CD14-positive monocyte (primary cell): ENCODE measurements around the gene TNFAIP8. TPM values are rescaled to one million over a fixed set of nuclear protein-coding genes. Genes with fewer than 3 reads are reported as not detected.
A peak's percentile ranks its signal among the peaks of the same experiment; 100 is the strongest.

Experiments used
- DNase-seq, 3 donors: peaks; one replicate each; pipeline ENCODE4 v3.0.0-alpha.2; 2011 to 2022
- H2AFZ ChIP-seq: 2 replicates; pipeline ENCODE4 v1.6.0; 2012; ENCODE audit warnings: mild to moderate bottlenecking, low read depth, low read length, inconsistent platforms; ENCODE audit not compliant: insufficient read depth, poor library complexity, severe bottlenecking
- H3K27ac ChIP-seq, 2 donors: 1 replicate in 1 of 2; 2 replicates in 1 of 2; pipeline ENCODE4 v1.5.1; 2012 to 2013; ENCODE audit warnings: low read length in 2 of 2, control low read depth in 1 of 2, inconsistent platforms in 1 of 2, low read depth in 1 of 2, mild to moderate bottlenecking in 1 of 2
- H3K27me3 ChIP-seq, 2 donors: one replicate each; pipeline versions ENCODE4 v1.6.0 to v1.6.1; 2011 to 2013; ENCODE audit warnings: low read length in 2 of 2; ENCODE audit not compliant: control insufficient read depth in 2 of 2, insufficient read depth in 2 of 2
- H3K36me3 ChIP-seq, 2 donors: replicated peaks in 1 of 2; 1 replicate in 1 of 2; 2 replicates in 1 of 2; pipeline versions ENCODE4 v1.5.1 to v1.6.1; 2012 to 2013; ENCODE audit warnings: low read length in 2 of 2, control low read depth in 1 of 2, inconsistent platforms in 1 of 2, mild to moderate bottlenecking in 1 of 2; ENCODE audit not compliant: insufficient read depth in 2 of 2, control insufficient read depth in 1 of 2
- H3K4me1 ChIP-seq, 2 donors: 1 replicate in 1 of 2; 2 replicates in 1 of 2; pipeline versions ENCODE4 v1.5.1 to v1.6.1; 2012 to 2013; ENCODE audit warnings: low read length in 2 of 2, control low read depth in 1 of 2, inconsistent platforms in 1 of 2, mild to moderate bottlenecking in 1 of 2, moderate library complexity in 1 of 2; ENCODE audit not compliant: insufficient read depth in 2 of 2, control insufficient read depth in 1 of 2
- H3K4me2 ChIP-seq: replicated peaks from 2 replicates; pipeline ENCODE3; 2012; ENCODE audit warnings: low read length, moderate library complexity, mild to moderate bottlenecking; ENCODE audit not compliant: poor library complexity, severe bottlenecking; ENCODE audit errors: extremely low read depth
- H3K4me3 ChIP-seq, 3 experiments: fragments of 200-600 bp in 1 of 3; sonication (generic) in 1 of 3; replicated peaks in 1 of 3; 1 replicate in 2 of 3; 2 replicates in 1 of 3; pipeline ENCODE4 v1.5.1; 2011 to 2013; ENCODE audit warnings: low read length in 3 of 3, mild to moderate bottlenecking in 3 of 3, control low read depth in 2 of 3, low read depth in 2 of 3, inconsistent platforms in 1 of 3, moderate library complexity in 1 of 3
- H3K79me2 ChIP-seq: 2 replicates; pipeline ENCODE4 v1.6.0; 2012; ENCODE audit warnings: mild to moderate bottlenecking, control low read depth, inconsistent platforms, low read length, moderate library complexity; ENCODE audit not compliant: insufficient read depth
- H3K9ac ChIP-seq: 2 replicates; pipeline ENCODE4 v1.6.0; 2017; ENCODE audit warnings: low read length, mild to moderate bottlenecking; ENCODE audit not compliant: insufficient read depth, poor library complexity, severe bottlenecking
- H3K9me3 ChIP-seq, 2 donors: replicated peaks in 1 of 2; 1 replicate in 1 of 2; 2 replicates in 1 of 2; pipeline versions ENCODE4 v1.5.1 to v1.6.1; 2012 to 2013; ENCODE audit warnings: low read length in 2 of 2, control low read depth in 1 of 2; ENCODE audit not compliant: control insufficient read depth in 1 of 2, insufficient read depth in 1 of 2
- H4K20me1 ChIP-seq: 2 replicates; pipeline ENCODE4 v1.6.0; 2012; ENCODE audit warnings: mild to moderate bottlenecking, low read length, control low read depth, moderate library complexity; ENCODE audit not compliant: insufficient read depth
- H3K27ac Mint-ChIP-seq, 7 donors: one replicate each; pipeline ENCODE4 v1.8.0; 2020; ENCODE audit warnings: mild to moderate bottlenecking in 7 of 7, mixed read lengths in 7 of 7, moderate library complexity in 6 of 7, inconsistent platforms in 2 of 7
- H3K27me3 Mint-ChIP-seq, 3 donors: one replicate each; pipeline ENCODE4 v1.8.0; 2021 to 2022; ENCODE audit warnings: low read depth in 3 of 3, mild to moderate bottlenecking in 3 of 3, mixed read lengths in 3 of 3, moderate library complexity in 3 of 3, inconsistent platforms in 1 of 3
- H3K36me3 Mint-ChIP-seq, 2 donors: one replicate each; pipeline ENCODE4 v1.8.0; 2020; ENCODE audit warnings: mixed read lengths in 2 of 2, inconsistent platforms in 1 of 2, mild to moderate bottlenecking in 1 of 2
- H3K4me1 Mint-ChIP-seq: one replicate; pipeline ENCODE4 v1.8.0; 2020; ENCODE audit warnings: mild to moderate bottlenecking, mixed read lengths
- H3K4me3 Mint-ChIP-seq, 2 donors: one replicate each; pipeline ENCODE4 v1.8.0; 2020; ENCODE audit warnings: mild to moderate bottlenecking in 2 of 2, mixed read lengths in 2 of 2, moderate library complexity in 1 of 2
- H3K9me3 Mint-ChIP-seq, 7 donors: one replicate each; pipeline ENCODE4 v1.8.0; 2020 to 2022; ENCODE audit warnings: mixed read lengths in 7 of 7, mild to moderate bottlenecking in 6 of 7, moderate library complexity in 6 of 7, inconsistent platforms in 2 of 7
- WGBS: methylation state at CpG from one replicate; pipeline ENCODE4 v1.1.5; 2013; ENCODE audit warnings: missing lambda C conversion rate; ENCODE audit not compliant: insufficient coverage; 5-methylcytosine and 5-hydroxymethylcytosine counted together
- intact Hi-C, 2 donors: fragments of 100-400 bp; cut with micrococcal nuclease; formaldehyde crosslinking; loops; one replicate each; pipeline versions ENCODE4 v1.15.0 to v1.15.1; 2023
- polyA plus RNA-seq, 3 donors: library from polyadenylated mRNA; depleted of rRNA in 1 of 3; unstranded in 2 of 3; stranded (reverse) in 1 of 3; fragments of 300-500 nt in 2 of 3; fragments of >200 nt in 1 of 3; fragmentation: Illumina TruSeq in 2 of 3; gene quantifications; 1 replicate in 2 of 3; 2 replicates in 1 of 3; pipeline ENCODE4 v1.2.3, GENCODE V29; 2012 to 2021
- TF ChIP-seq, protein P1 (sequence below): fragments of 200-600 bp; IDR thresholded peaks from one replicate; pipeline ENCODE4 v1.8.0; 2022; ENCODE audit warnings: antibody characterized with exemption, mild to moderate bottlenecking

Gene TNFAIP8
- polyA plus RNA-seq, 3 donors, result 20.6 to 55.5 (median 47.0) TPM

DNA sequence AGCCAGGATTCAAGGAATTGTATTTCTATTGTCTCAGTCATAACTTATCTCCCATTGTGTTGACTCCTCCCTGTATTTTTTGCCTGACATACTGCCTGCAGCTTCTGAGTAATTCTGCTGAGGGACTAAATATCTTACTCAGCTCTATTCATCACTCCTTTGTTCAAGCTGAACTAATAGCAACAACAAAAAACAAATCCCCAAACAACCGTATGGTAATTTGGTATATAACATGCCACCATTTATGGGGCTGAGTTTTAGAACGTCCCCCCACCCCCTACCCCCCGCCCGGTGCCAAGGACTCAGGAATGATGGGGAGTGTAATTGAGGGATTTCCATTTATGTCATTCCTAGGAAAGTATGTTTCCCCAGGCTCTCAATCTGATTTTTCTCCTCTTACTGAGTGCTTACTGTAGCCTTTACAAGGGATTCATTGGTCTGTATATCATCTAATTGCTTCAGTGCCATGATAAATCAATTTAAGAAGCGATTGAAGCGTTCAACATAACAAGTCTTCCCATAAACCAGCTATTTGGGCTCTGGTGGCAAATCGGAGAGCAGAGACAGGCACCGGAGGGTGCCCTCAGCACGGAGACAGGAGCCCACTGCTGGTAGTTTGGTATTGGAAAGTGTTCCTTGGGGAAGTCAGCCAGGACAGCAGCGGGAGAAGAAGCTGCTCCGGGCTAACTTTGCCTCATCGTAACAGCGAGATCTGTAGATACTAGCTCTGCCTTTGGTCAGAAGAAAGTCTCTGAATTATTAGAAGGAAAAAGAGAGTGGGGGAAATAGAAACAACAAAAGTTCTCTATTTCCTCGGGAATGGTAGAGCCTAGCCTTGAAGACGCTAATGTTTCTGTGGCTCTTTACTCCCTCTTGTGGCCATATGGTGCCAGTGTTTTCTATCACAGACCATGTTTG lies 55.8 kb downstream of the TNFAIP8 start:
- intact Hi-C loops, result loop anchor here (5.0 to 10.0 kb wide), 4 partner anchors 54 to 427 kb away; partner anchors contain the start of genes DTWD2 (in 1 of the 2) and TNFAIP8 (in 1 of the 2)
- peaks cover 14 to 20% of the 10 kb centered on the region in 2 donors for H3K4me1 ChIP-seq
- peaks cover 0 to 4% (median 0%) of the 10 kb centered on the region in 7 donors for H3K9me3 Mint-ChIP-seq
- DNase-seq, result peak; percentile 63 to 80 (median 76)
- no peaks in the 10 kb centered on the region for H3K27me3 ChIP-seq
- H2AFZ ChIP-seq, result peak overlapping the region; percentile 98
- peak overlapping the region; percentile 82 to 99 for H3K4me3 Mint-ChIP-seq
- H3K4me1 Mint-ChIP-seq, result peaks cover 27% of the 10 kb centered on the region
- 0% methylated on average over 6 of the region's 15 CpGs for WGBS
- peak overlapping the region; percentile 58 for H3K9ac ChIP-seq
- TF ChIP-seq, protein P1, sequence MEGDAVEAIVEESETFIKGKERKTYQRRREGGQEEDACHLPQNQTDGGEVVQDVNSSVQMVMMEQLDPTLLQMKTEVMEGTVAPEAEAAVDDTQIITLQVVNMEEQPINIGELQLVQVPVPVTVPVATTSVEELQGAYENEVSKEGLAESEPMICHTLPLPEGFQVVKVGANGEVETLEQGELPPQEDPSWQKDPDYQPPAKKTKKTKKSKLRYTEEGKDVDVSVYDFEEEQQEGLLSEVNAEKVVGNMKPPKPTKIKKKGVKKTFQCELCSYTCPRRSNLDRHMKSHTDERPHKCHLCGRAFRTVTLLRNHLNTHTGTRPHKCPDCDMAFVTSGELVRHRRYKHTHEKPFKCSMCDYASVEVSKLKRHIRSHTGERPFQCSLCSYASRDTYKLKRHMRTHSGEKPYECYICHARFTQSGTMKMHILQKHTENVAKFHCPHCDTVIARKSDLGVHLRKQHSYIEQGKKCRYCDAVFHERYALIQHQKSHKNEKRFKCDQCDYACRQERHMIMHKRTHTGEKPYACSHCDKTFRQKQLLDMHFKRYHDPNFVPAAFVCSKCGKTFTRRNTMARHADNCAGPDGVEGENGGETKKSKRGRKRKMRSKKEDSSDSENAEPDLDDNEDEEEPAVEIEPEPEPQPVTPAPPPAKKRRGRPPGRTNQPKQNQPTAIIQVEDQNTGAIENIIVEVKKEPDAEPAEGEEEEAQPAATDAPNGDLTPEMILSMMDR, result peak; percentile 93
- no peaks in the 10 kb centered on the region for H3K9me3 ChIP-seq
- peak overlapping the region; percentile 51 to 87 (median 77) for H3K4me3 ChIP-seq
- H3K36me3 Mint-ChIP-seq, result no peaks in the 10 kb centered on the region
- H3K27ac ChIP-seq, result peak overlapping the region in 1 of 2 donors; percentile 72
- no peaks in the 10 kb centered on the region for H3K36me3 ChIP-seq
- H3K4me2 ChIP-seq, result peak overlapping the region; percentile 93
- peak overlapping the region; percentile 57 to 94 (median 87) for H3K27ac Mint-ChIP-seq
- no peaks in the 10 kb centered on the region for H3K79me2 ChIP-seq
- H3K27me3 Mint-ChIP-seq, result peaks cover 0 to 2% (median 1%) of the 10 kb centered on the region in 3 donors
- H4K20me1 ChIP-seq, result no peaks in the 10 kb centered on the region
